ENCODE results near the gene MRC1. TPM values are rescaled to one million over a fixed set of nuclear protein-coding genes. Genes with fewer than 3 reads are reported as not detected.

MRC1 gene
- polyA plus RNA-seq, 1 experiment = not detected

DNA sequence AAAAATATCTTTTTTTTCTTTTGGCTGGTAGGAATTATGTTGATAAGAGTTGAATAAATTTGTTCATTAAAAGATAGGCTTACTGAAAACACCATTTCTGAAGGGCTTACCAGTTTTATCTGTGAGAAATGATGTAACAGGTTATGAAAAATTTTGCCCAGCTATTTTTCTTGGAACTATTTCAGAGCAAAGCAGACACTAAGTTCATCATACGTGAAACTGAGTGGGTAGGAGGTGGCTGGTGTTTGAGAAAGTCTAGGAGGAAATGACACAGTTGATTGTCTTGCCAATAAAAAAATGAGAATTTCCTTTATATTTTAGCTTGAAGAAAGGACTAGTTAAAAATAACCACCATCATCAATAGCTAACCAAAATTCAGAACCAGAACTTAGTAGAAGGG, 6.2 kb upstream of the MRC1 start:
- CTCF ChIA-PET = no interaction called here
- DNase-seq (ENCODE audit: low read depth) = no peak
- Histone ChIP-seq H3K36me3 (ENCODE audit: control insufficient read depth, insufficient read depth, low read length) (no peaks in the 10 kb centered on the region), H3K4me3 (ENCODE audit: low read depth, low read length) (no peak overlapping the region), H3K27me3 (ENCODE audit: control insufficient read depth, insufficient read depth, low read length) (no peaks in the 10 kb centered on the region)
- POLR2A ChIA-PET = no interaction called here
- TF ChIP-seq CTCF (IDR thresholded peaks at IDR 0.05; ENCODE audit: insufficient read depth, low read depth, low read length) = no peak

GRCh38 chr10:17805330-17805729, 3.8 kb upstream of the MRC1 start:
- Histone ChIP-seq H3K4me3 (ENCODE audit: low read depth, low read length) (no peak overlapping the region), H3K27me3 (ENCODE audit: control insufficient read depth, insufficient read depth, low read length) (no peaks in the 10 kb centered on the region), H3K36me3 (ENCODE audit: control insufficient read depth, insufficient read depth, low read length) (no peaks in the 10 kb centered on the region)
- CTCF ChIA-PET = no interaction called here
- DNase-seq (ENCODE audit: low read depth) = no peak
- no peak for TF ChIP-seq CTCF (IDR thresholded peaks at IDR 0.05; ENCODE audit: insufficient read depth, low read depth, low read length)
- POLR2A ChIA-PET = no interaction called here

DNA sequence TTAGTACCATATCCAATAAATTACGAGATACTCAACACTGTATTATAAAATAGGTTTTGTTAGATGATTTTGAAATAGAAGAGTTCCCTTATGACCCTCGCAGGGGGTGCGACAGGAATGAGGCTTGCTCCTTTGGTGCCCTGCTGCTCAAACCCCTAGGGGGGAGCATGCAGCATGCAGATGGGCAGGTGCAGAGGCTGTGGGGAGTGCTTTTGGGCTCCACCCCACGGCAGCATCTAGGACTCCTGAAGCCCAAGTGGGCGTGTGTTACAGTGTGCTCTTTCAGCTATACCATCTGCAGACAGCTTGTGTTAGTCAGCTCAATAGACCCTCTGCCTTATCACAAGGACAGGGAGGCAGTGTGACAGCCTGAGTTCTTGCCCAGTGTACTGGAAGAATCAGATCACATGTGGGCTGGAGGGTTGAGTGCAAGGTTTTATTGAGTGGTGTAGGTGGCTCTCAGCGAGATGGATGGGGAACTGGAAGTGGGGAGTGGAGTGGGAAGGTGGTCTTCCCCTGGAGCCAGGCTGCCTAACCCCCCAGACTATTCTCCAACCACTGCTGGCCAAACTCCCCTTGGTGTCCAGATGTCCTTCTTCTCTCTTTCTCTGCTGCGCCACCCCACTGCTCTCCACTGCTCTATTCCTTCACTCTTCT, 3.1 kb upstream of the MRC1 start:
- no peaks in the 10 kb centered on the region for H3K27me3 ChIP-seq (ENCODE audit: control insufficient read depth, insufficient read depth, low read length)
- no peak for DNase-seq (ENCODE audit: low read depth)
- no peaks in the 10 kb centered on the region for H3K36me3 ChIP-seq (ENCODE audit: control insufficient read depth, insufficient read depth, low read length)
- TF ChIP-seq CTCF (IDR thresholded peaks at IDR 0.05; ENCODE audit: insufficient read depth, low read depth, low read length) = no peak
- POLR2A ChIA-PET = no interaction called here
- H3K4me3 ChIP-seq (ENCODE audit: low read depth, low read length) = no peak overlapping the region
- CTCF ChIA-PET = no interaction called here

- no peak for DNase-seq (ENCODE audit: low read depth)
- Histone ChIP-seq H3K36me3 (ENCODE audit: control insufficient read depth, insufficient read depth, low read length) (no peaks in the 10 kb centered on the region), H3K4me3 (ENCODE audit: low read depth, low read length) (no peak overlapping the region), H3K27me3 (ENCODE audit: control insufficient read depth, insufficient read depth, low read length) (no peaks in the 10 kb centered on the region)
- POLR2A ChIA-PET = no interaction called here
- CTCF ChIA-PET = no interaction called here
- TF ChIP-seq CTCF (IDR thresholded peaks at IDR 0.05; ENCODE audit: insufficient read depth, low read depth, low read length) = no peak
Measured at GRCh38 chr10:17811146-17811865, 2.2 kb downstream of the MRC1 start.

- TF ChIP-seq CTCF (IDR thresholded peaks at IDR 0.05; ENCODE audit: insufficient read depth, low read depth, low read length) = no peak
- CTCF ChIA-PET = interaction anchor here (1.0 kb wide), 1 partner anchor 22 kb away, joined by 4 read pairs; no protein-coding TSS in a partner anchor
- no peak overlapping the region for H3K4me3 ChIP-seq (ENCODE audit: low read depth, low read length)
- DNase-seq (ENCODE audit: low read depth) = no peak
- POLR2A ChIA-PET = no interaction called here
- H3K27me3 ChIP-seq (ENCODE audit: control insufficient read depth, insufficient read depth, low read length) = no peaks in the 10 kb centered on the region
- no peaks in the 10 kb centered on the region for H3K36me3 ChIP-seq (ENCODE audit: control insufficient read depth, insufficient read depth, low read length)
Measured at GRCh38 chr10:17814973-17815372, 5.8 kb downstream of the MRC1 start.
